Hematopoietic multipotent progenitor cell treated with erythropoietin and hydrocortisone succinate and interleukin-3 and kit ligand, for 8 days (in vitro differentiated cells): ENCODE measurements around the gene POLR2J.
A peak's percentile ranks its signal among the peaks of the same experiment; 100 is the strongest.
"Not testable (repeated sequence)": the region's sequence is repeated elsewhere in the genome, so short reads cannot be mapped to it uniquely, and the experiment has no call there.

Experiments
- DNase-seq: peaks from one replicate; pipeline ENCODE4 v3.0.0-alpha.2; 2015

Gene POLR2J

DNA sequence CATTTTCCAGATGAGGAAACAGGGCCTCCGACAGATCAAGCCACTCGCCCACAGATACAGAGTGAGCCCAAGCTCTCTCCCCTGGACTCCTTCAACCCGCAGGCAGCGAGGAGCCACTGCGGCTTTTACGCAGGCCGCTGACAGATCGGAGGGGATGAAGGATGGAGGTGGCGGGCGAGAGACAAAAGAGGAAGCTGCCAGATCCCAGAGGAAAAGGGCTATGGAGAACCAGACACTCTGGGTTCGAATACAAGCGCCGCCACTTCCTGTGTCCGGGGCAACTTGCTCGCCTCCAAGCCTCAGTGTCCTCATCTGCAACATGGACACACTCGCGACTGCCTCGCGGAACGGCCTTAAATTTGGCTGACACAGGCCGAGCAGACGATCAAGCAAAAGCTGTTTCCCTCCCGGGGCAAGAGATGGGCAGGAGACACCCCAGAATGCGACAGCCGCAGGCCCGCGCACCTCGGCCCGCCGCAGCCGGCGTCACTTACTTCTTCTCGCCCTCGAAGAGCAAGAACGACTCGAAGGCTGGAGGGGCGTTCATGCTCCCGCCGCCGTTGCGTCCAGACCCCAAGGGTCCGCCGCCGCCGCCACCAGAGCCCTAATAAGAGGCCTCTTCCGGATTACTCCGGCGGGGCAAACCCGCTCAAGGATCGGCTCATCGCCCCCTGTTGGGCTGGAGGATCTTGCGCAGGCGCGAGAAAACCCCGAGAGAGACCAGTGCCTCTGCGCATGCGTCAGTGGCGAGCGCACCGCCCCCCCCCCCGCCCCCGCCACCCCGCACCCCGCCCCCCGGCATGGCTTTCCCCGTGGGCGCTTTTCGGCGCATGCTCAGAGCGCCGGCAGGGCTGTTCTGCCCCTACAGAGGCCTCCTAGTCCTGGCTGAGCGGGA lies at the start of gene POLR2J:
Gene POLR2J, minus strand, starts transcription at position 609 of the 895 bp plus-strand sequence. Its CDS starts 62 bp downstream, at position 547.
- peak; percentile 85 for DNase-seq

GRCh38 chr7:102527822-102528793 lies 49.4 kb upstream of the POLR2J start:
- not testable (repeated sequence) for DNase-seq

GRCh38 chr7:102527182-102527581 lies 48.5 kb upstream of the POLR2J start:
- DNase-seq = not testable (repeated sequence)

- not testable (repeated sequence) for DNase-seq
Observed at GRCh38 chr7:102524803-102525202, 46.1 kb upstream of the POLR2J start.

DNA sequence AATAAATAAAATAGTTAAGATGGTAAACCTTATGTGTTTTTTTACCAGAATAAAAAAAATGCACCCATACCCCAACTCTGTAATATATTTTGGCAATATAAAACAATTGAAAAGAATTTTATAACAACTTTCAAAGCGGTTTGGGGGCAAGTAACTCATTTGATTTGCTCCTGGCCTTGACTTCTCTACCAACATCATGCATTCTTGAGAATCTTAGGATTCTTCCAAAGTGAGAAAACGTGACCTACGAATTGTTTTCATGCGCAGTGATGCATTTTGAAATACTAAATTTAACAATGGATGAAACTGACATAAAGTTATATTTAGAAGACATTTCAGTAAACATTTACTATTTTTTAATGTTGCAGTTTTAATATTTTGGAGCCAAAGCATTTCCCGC lies 42.1 kb upstream of the POLR2J start:
- DNase-seq = not testable (repeated sequence)

DNA sequence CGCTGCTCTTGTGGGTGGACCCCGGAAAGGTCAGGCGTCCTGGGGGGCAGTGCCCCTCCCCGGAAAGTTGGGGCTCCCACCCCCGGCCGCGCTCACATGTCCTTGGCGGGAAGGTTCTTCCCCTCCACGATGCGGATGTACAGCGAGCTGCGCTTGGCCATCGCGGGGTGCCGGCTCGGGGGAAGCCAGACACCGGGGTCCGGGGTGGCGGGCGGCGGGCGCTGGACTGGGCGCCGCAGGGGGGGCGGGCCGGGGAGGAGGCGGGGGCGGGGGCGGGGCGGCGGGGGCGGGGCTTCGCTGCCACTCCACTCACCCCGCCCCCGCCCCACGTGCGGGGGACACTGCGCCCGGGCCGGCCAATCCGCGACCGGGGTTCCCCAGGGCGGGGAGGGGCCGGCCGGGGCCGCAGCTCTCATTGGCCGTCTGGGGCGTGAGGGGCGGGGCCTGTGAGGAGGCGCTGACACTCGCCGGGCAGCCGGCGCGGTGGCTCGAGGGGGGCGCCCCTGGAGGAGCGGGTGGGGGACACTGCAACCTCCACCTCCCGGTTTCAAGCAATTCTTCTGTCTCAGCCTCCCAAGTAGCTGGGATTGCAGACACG lies 38.9 kb upstream of the POLR2J start, which contains the start of gene RASA4B:
Gene RASA4B, minus strand, starts transcription at position 228 of the 598 bp plus-strand sequence. Its CDS starts 67 bp downstream, at position 161.
- DNase-seq = not testable (repeated sequence)

- DNase-seq = not testable (repeated sequence)
Observed at GRCh38 chr7:102516951-102517350, 38.2 kb upstream of the POLR2J start.

GRCh38 chr7:102515889-102516288 lies 37.2 kb upstream of the POLR2J start:
- DNase-seq = not testable (repeated sequence)

GRCh38 chr7:102514881-102515721 lies 36.4 kb upstream of the POLR2J start:
- not testable (repeated sequence) for DNase-seq

DNA sequence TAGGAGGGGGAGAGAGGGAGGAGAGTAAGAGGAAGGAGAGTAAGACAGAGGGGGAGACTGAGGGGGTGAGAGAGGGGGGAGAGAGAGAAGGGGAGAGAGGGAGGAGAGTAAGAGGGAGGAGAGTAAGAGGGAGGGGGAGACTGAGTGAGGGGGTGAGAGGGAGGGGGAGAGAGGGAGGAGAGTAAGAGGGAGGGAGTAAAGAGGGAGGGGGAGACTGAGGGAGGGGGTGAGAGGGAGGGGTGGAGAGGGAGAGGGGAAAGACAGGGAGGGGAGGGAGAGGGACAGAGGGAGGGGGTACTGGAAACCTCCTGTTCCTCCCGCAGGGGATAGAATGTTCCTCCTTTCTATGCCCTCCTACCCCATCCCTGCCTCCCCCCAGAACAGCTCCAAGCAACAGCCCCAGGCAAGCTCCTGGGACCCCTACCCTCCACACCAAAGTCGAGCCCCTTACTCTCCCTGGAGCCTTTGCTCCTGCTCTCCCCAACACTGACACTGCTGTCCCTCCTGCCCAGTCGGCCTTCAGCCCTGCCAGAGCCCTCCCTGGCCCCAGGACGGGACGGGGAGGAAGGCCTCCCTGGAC lies 34.0 kb upstream of the POLR2J start:
- peak; percentile 3 for DNase-seq

GRCh38 chr7:102511860-102512522 lies 33.3 kb upstream of the POLR2J start:
- not testable (repeated sequence) for DNase-seq

GRCh38 chr7:102510575-102510974 lies 31.9 kb upstream of the POLR2J start:
- not testable (repeated sequence) for DNase-seq

GRCh38 chr7:102507410-102508088 lies 28.8 kb upstream of the POLR2J start:
- not testable (repeated sequence) for DNase-seq

DNA sequence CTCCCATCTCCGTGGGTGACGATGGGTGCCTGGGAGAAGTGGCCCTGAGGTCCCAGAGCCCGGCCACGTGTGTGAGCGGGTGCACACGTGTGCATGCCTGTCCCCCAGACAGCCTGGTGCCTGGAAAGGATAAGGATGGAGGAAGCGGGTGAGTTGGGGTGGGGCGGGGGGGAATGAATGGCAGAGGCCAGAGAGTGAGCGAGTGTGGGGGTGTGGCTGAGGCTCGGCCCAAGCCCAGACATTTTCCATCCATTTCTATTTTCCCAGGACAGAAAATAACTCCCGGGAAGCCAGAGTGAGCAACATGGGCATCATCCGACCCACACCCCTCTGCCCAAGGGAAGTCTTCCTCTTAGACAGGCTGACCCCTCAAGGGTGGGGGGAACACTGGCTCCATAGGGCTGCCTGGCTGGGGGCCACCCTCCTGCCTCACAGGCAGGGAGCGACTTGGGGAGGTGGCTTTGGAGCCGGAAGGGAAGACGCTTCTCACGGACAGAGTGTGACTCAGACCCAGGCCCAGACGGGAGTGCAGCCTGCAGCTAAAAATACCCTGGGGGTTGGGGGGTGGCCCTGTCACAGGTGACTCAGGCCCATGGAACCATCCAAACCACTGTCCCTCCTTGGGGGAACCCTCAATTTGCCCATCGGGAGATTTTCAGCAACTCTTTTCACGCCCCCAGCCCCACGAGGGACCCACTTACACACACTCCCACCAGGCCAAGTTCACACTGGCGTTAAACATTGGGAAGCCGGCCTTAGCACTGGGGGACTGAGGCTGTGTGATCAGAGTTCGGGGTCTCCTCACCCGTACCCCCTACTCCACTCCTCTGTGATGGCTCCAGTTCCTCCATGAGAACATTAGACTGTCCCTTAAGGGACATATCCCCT lies 26.8 kb upstream of the POLR2J start:
- DNase-seq = not testable (repeated sequence)

- not testable (repeated sequence) for DNase-seq
Observed at GRCh38 chr7:102503141-102503540, 24.4 kb upstream of the POLR2J start.

DNA sequence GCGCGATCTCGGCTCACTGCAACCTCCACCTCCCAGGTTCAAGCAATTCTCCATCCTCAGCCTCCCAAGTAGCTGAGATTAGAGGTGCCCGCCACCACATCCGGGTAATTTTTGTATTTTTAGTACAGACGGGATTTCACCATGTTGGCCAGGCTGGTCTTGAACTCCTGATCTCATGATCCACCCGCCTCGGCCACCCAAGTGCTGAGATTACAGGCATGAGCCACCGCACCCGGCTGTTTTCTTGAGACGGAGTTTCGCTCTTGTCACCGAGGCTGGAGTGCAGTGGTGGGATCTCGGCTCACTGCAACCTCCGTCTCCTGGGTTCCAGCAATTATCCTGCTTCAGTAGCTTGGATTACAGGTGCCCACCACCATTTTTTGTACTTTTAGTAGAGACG lies 19.6 kb upstream of the POLR2J start:
- DNase-seq = not testable (repeated sequence)

- not testable (repeated sequence) for DNase-seq
Observed at GRCh38 chr7:102497308-102497707, 18.6 kb upstream of the POLR2J start.

- DNase-seq = not testable (repeated sequence)
Observed at GRCh38 chr7:102496861-102497260, 18.1 kb upstream of the POLR2J start.
